Measurements from ENCODE around the gene RB1.

GRCh38 chr13:48404952-48405351 lies 101.4 kb downstream of the RB1 start:
- no peak for TF ChIP-seq CTCF (IDR thresholded peaks at IDR 0.05; ENCODE audit: low read length)
- no peak for TF ChIP-seq EZH2 (IDR thresholded peaks at IDR 0.05; ENCODE audit: borderline replicate concordance, low read length)
